OCI-LY1 (cell line): ENCODE data around the gene RBM28.

Experiments
- CTCF ChIP-seq: fragments of 200-600 bp; sonication (generic), shearing (Covaris generic); IDR thresholded peaks from 2 replicates; pipeline ENCODE4 v1.5.1; 2017; ENCODE audit warnings: mild to moderate bottlenecking, antibody characterized with exemption, low read length, moderate library complexity, mixed read lengths
- EZH2 ChIP-seq: fragments of 200-600 bp; sonication (generic), shearing (Covaris generic); IDR thresholded peaks from 2 replicates; pipeline ENCODE4 v1.8.0; 2017; ENCODE audit warnings: borderline replicate concordance, mixed run types, mild to moderate bottlenecking, antibody characterized with exemption, low read length, moderate library complexity, mixed read lengths

- TF ChIP-seq CTCF (no peak), EZH2 (no peak)
Measured at GRCh38 chr7:128253701-128254100, 90.0 kb downstream of the RBM28 start.
